ENCODE data around the gene DIDO1.
A peak's percentile ranks its signal among the peaks of the same experiment; 100 is the strongest.
"Not testable (repeated sequence)": the region's sequence is repeated elsewhere in the genome, so short reads cannot be mapped to it uniquely, and the experiment has no call there.

The DIDO1 gene

DNA sequence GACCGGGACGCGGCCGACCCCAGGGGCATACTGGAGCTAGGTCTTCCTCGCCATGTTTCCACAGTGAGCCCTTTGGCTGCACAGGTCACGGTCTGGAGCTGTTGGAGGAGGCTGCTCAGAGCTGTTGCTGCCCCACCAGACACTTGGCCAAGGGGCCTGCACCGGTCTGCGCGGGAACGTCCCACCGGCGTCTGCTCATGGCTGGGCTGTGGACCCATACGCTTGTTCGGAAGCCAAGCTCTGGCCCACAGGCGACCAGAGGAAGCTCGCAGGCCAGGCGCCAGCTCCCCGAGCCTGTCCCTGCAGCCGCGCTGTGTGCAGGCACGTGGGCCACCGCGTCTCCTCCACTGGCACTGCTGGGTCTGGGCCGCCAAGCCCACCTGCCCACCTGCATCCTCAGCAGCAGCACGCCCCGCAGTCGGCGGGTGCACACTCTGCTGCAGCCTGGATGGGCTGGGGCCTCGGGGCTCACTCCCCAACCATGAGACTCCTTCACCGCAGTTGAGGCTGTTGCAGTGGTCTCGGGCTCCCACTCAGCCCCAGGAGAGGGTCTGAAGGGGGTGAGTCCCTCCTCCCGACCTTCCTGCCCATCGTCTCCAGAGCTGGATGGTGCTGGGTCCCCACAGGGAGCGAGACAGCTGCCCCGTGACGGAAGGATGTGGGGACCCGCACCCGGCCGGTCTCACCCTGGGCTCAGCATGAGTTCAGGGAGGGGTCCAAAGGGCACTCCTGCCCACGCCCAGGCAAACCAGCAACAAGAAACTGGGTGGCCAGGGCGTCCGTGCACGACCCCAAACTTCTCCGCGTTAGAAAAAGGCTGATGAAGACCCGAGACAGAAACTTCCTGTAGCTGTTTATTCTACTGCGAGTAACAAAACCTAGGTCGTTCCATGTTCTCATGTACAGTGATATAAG lies 49.1 kb downstream of the DIDO1 start:
- Histone ChIP-seq H3K36me3 (ENCODE audit: control insufficient read depth, insufficient read depth, low read length) (peaks cover 6% of the 10 kb centered on the region), H3K27me3 (replicated peaks; ENCODE audit: control insufficient read depth, insufficient read depth, low read length) (no peaks in the 10 kb centered on the region; the same call in 1 of the 2 replicates), H3K4me3 (replicated peaks; ENCODE audit: low read depth, low read length) (no peak overlapping the region)
- no peak for DNase-seq (ENCODE audit: extremely low read depth, insufficient read length)
- TF ChIP-seq CTCF (IDR thresholded peaks at IDR 0.05; ENCODE audit: insufficient read depth, low read length, poor library complexity, severe bottlenecking) = no peak

DNA sequence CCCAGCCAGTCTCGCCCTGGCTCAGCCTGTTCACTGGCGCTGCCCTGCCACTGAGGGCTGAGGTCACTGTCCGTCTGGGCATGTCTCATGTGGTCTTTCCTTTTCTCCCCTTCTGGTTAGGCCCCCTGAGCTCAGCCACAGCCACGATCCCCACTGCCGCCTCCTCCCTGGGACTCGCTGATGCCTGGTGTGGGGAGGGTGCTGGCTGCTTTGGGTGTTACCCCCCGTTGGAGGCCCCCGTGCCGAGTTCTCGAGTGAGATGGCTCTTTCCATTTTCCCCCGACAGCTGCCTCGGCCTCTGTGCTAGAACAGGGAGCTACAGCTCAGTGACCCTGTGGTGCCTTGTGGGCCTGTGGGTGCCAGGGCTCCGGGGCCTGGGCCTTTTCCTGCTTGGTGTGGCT lies 49.8 kb downstream of the DIDO1 start:
- no peak for TF ChIP-seq CTCF (IDR thresholded peaks at IDR 0.05; ENCODE audit: insufficient read depth, low read length, poor library complexity, severe bottlenecking)
- Histone ChIP-seq H3K27me3 (replicated peaks; ENCODE audit: control insufficient read depth, insufficient read depth, low read length) (no peaks in the 10 kb centered on the region; the same call in 1 of the 2 replicates), H3K36me3 (ENCODE audit: control insufficient read depth, insufficient read depth, low read length) (peaks cover 4% of the 10 kb centered on the region), H3K4me3 (replicated peaks; ENCODE audit: low read depth, low read length) (no peak overlapping the region)
- no peak for DNase-seq (ENCODE audit: extremely low read depth, insufficient read length)

GRCh38 chr20:62875419-62876361 lies 50.6 kb downstream of the DIDO1 start:
- H3K4me3 ChIP-seq (replicated peaks; ENCODE audit: low read depth, low read length) = no peak overlapping the region
- TF ChIP-seq CTCF (IDR thresholded peaks at IDR 0.05; ENCODE audit: insufficient read depth, low read length, poor library complexity, severe bottlenecking) = no peak

DNA sequence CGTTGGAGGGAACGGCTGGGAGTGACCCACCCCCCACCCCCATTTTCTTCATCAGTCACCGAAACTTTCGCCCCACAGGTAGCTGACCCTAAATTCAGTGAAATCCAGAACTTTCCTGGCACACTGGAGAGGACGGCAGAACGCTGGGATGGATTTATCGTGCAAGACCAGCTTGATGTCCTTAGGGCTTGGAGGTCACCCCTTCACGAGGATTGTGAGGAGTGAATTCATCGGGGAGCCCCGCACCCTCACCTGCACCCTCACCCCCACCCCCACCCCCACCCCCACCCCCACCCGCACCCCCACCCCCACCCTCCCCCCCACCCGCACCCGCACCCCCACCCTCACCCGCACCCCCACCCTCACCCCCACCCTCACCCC lies 51.4 kb downstream of the DIDO1 start:
- H3K36me3 ChIP-seq (ENCODE audit: control insufficient read depth, insufficient read depth, low read length) = no peaks in the 10 kb centered on the region
- DNase-seq (ENCODE audit: extremely low read depth, insufficient read length) = no peak
- no peaks in the 10 kb centered on the region; the same call in 1 of the 2 replicates for H3K27me3 ChIP-seq (replicated peaks; ENCODE audit: control insufficient read depth, insufficient read depth, low read length)
- TF ChIP-seq CTCF (IDR thresholded peaks at IDR 0.05; ENCODE audit: insufficient read depth, low read length, poor library complexity, severe bottlenecking) = no peak
- H3K4me3 ChIP-seq (replicated peaks; ENCODE audit: low read depth, low read length) = no peak overlapping the region

More at GRCh38 chr20:62875419-62876361, 50.6 kb downstream of the DIDO1 start:
- H3K27me3 ChIP-seq (replicated peaks; ENCODE audit: control insufficient read depth, insufficient read depth, low read length) = no peaks in the 10 kb centered on the region; the same call in 1 of the 2 replicates
- H3K36me3 ChIP-seq (ENCODE audit: control insufficient read depth, insufficient read depth, low read length) = peaks cover 2% of the 10 kb centered on the region
- no peak for DNase-seq (ENCODE audit: extremely low read depth, insufficient read length)

DNA sequence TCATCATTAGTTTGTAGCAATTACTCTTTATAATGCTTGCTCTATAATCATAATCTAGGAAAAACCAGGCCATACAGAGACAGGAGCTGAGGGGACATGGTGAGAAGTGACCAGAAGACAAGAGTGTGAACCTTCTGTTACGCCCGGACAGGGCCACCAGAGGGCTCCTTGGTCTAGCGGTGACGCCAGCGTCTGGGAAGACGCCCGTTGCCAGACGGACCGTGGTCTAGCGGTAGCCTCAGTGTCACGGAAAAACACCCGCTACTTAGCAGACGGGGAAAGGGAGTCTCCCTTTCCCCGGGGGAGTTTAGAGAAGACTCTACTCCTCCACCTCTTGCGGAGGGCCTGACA lies 52.6 kb downstream of the DIDO1 start:
- DNase-seq (ENCODE audit: extremely low read depth, insufficient read length); H3K27me3 ChIP-seq (replicated peaks; ENCODE audit: control insufficient read depth, insufficient read depth, low read length); H3K36me3 ChIP-seq (ENCODE audit: control insufficient read depth, insufficient read depth, low read length); H3K4me3 ChIP-seq (replicated peaks; ENCODE audit: low read depth, low read length): not testable (repeated sequence)
- TF ChIP-seq CTCF (IDR thresholded peaks at IDR 0.05; ENCODE audit: insufficient read depth, low read length, poor library complexity, severe bottlenecking) = peak; percentile 49

Measured in GM06990 (cell line).